ENCODE data around the gene GRIK4. TPM values are rescaled to one million over a fixed set of nuclear protein-coding genes. Genes with fewer than 3 reads are reported as not detected.

The GRIK4 gene, protein sequence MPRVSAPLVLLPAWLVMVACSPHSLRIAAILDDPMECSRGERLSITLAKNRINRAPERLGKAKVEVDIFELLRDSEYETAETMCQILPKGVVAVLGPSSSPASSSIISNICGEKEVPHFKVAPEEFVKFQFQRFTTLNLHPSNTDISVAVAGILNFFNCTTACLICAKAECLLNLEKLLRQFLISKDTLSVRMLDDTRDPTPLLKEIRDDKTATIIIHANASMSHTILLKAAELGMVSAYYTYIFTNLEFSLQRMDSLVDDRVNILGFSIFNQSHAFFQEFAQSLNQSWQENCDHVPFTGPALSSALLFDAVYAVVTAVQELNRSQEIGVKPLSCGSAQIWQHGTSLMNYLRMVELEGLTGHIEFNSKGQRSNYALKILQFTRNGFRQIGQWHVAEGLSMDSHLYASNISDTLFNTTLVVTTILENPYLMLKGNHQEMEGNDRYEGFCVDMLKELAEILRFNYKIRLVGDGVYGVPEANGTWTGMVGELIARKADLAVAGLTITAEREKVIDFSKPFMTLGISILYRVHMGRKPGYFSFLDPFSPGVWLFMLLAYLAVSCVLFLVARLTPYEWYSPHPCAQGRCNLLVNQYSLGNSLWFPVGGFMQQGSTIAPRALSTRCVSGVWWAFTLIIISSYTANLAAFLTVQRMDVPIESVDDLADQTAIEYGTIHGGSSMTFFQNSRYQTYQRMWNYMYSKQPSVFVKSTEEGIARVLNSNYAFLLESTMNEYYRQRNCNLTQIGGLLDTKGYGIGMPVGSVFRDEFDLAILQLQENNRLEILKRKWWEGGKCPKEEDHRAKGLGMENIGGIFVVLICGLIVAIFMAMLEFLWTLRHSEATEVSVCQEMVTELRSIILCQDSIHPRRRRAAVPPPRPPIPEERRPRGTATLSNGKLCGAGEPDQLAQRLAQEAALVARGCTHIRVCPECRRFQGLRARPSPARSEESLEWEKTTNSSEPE
- not detected in 2 replicates for total RNA-seq (2014; rRNA removed; shearing (Covaris generic))
- not detected in 2 replicates for polyA plus RNA-seq (2016; fragmentation: Nextera tagmentation; extraction: Ambion mirVana)

- Histone ChIP-seq H3F3A (ENCODE audit: insufficient read depth) (no peaks in the 10 kb centered on the region), H3K4me2 (ENCODE audit: unreplicated experiment) (no peak within 1 kb of the TSS), H3K9ac (no peak within 1 kb of the TSS), H3K4me3 (peak within 1 kb of the TSS; percentile 60), H3K27ac (no peak within 1 kb of the TSS), H3K27me3 (replicated peaks; ENCODE audit: insufficient read depth) (peaks cover 3% of the 10 kb centered on the region; the same call in 1 of the 2 replicates), H3K36me3 (ENCODE audit: low read depth) (no peaks in the 10 kb centered on the region), H3K9me3 (ENCODE audit: low read depth) (no peaks in the 10 kb centered on the region), H3K4me1 (ENCODE audit: insufficient read depth) (no peaks in the 10 kb centered on the region), H3K79me2 (ENCODE audit: insufficient read depth) (no peaks in the 10 kb centered on the region), H3K9me2 (ENCODE audit: insufficient read depth) (no peaks in the 10 kb centered on the region), H2AFZ (no peak within 1 kb of the TSS), H4K20me1 (ENCODE audit: insufficient read depth) (no peaks in the 10 kb centered on the region)
- peak; percentile 89 for DNase-seq
- in situ Hi-C loops (cut with MboI): loop anchor here (25.0 kb wide), 1 partner anchor 601 kb away; the partner anchor contains the start of gene TECTA
- WGBS, 2 experiments (ENCODE audit: low coverage in 1 of 2, low lambda C conversion rate in 2 of 2, missing lambda C conversion rate in 2 of 2): 1% methylated on average over 15 to 68 of the region's 95 CpGs
- TF ChIP-seq EZH2phosphoT487 (IDR thresholded peaks at IDR 0.05; ENCODE audit: insufficient read depth, low read depth): no peak
- TF ChIP-seq EZH2 (IDR thresholded peaks at IDR 0.05; ENCODE audit: insufficient read depth, poor library complexity, severe bottlenecking): no peak
These were observed at the start of gene GRIK4 for GRCh38 chr11:120511116-120511819. GRIK4 (plus strand) TSS chr11:120511748; CDS start chr11:120660319, 148,571 bp downstream.

DNA sequence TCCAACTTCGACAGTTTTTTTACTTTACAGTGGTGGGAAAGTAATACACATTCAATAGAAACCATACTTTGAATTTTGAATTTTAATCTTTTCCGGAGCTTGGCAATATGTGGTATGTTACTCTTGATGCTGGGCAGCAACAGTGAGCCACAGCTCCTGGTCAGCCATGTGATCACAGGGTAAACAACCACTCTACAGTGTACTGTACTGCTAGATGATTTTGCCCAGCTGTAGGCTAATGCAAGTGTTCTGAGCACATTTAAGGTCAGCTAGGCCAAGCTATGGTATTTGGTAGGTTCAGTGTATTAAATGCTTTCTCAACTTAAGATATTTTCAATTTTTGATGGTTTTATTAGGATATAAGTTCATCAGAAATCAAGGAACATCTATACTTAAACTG, 48.7 kb upstream of the GRIK4 start:
- Histone ChIP-seq H3K27ac (no peak overlapping the region), H3K9ac (no peak overlapping the region), H3K4me3 (no peak overlapping the region), H3K4me2 (ENCODE audit: unreplicated experiment) (no peak overlapping the region), H3K9me3 (ENCODE audit: low read depth) (no peaks in the 10 kb centered on the region), H3K79me2 (ENCODE audit: insufficient read depth) (no peaks in the 10 kb centered on the region), H3K4me1 (ENCODE audit: insufficient read depth) (no peaks in the 10 kb centered on the region), H3F3A (ENCODE audit: insufficient read depth) (no peaks in the 10 kb centered on the region), H3K9me2 (ENCODE audit: insufficient read depth) (no peaks in the 10 kb centered on the region), H4K20me1 (ENCODE audit: insufficient read depth) (no peaks in the 10 kb centered on the region), H2AFZ (no peak overlapping the region), H3K27me3 (replicated peaks; ENCODE audit: insufficient read depth) (no peaks in the 10 kb centered on the region), H3K36me3 (ENCODE audit: low read depth) (peaks cover 86% of the 10 kb centered on the region)
- in situ Hi-C loops (cut with MboI): no loop called here
- no peak for DNase-seq
- 99 to 100% methylated on average over 2 of the region's 2 CpGs for WGBS, 2 experiments (ENCODE audit: low coverage in 1 of 2, low lambda C conversion rate in 2 of 2, missing lambda C conversion rate in 2 of 2)
- TF ChIP-seq EZH2phosphoT487 (IDR thresholded peaks at IDR 0.05; ENCODE audit: insufficient read depth, low read depth) (no peak), EZH2 (IDR thresholded peaks at IDR 0.05; ENCODE audit: insufficient read depth, poor library complexity, severe bottlenecking) (no peak)

- Histone ChIP-seq H3K79me2 (ENCODE audit: insufficient read depth) (no peaks in the 10 kb centered on the region), H3K9me2 (ENCODE audit: insufficient read depth) (no peaks in the 10 kb centered on the region), H3K4me3 (no peak overlapping the region), H3K27me3 (replicated peaks; ENCODE audit: insufficient read depth) (no peaks in the 10 kb centered on the region), H2AFZ (no peak overlapping the region), H3K9me3 (ENCODE audit: low read depth) (no peaks in the 10 kb centered on the region), H3K27ac (no peak overlapping the region), H3K9ac (no peak overlapping the region), H3K4me2 (ENCODE audit: unreplicated experiment) (no peak overlapping the region), H3K36me3 (ENCODE audit: low read depth) (peaks cover 79% of the 10 kb centered on the region), H4K20me1 (ENCODE audit: insufficient read depth) (no peaks in the 10 kb centered on the region), H3F3A (ENCODE audit: insufficient read depth) (peaks cover 22% of the 10 kb centered on the region), H3K4me1 (ENCODE audit: insufficient read depth) (peaks cover 9% of the 10 kb centered on the region)
- DNase-seq: no peak
- 90 to 92% methylated on average over 6 of the region's 6 CpGs for WGBS, 2 experiments (ENCODE audit: low coverage in 1 of 2, low lambda C conversion rate in 2 of 2, missing lambda C conversion rate in 2 of 2)
- in situ Hi-C loops (cut with MboI): no loop called here
- TF ChIP-seq EZH2phosphoT487 (IDR thresholded peaks at IDR 0.05; ENCODE audit: insufficient read depth, low read depth): no peak
- no peak for TF ChIP-seq EZH2 (IDR thresholded peaks at IDR 0.05; ENCODE audit: insufficient read depth, poor library complexity, severe bottlenecking)
These were observed 45.5 kb upstream of the GRIK4 start for GRCh38 chr11:120465921-120466534.
